Tibial nerve (tissue), 4 donors: ENCODE data around the gene PROCR.

Experiments
- CTCF ChIP-seq, 5 experiments: fragments of 200-600 bp in 3 of 5; fragments of 450-650 bp in 2 of 5; sonication (generic) in 3 of 5; IDR thresholded peaks; one replicate each; pipeline ENCODE4 v1.5.1; 2016 to 2019; ENCODE audit warnings: antibody characterized with exemption in 5 of 5, mild to moderate bottlenecking in 3 of 5, moderate library complexity in 2 of 5
- EP300 ChIP-seq, 2 donors: sonication (generic); formaldehyde crosslinking; IDR thresholded peaks; one replicate each; pipeline ENCODE4 v1.6.1; 2017; ENCODE audit warnings: antibody characterized with exemption in 2 of 2, mild to moderate bottlenecking in 1 of 2

- TF ChIP-seq EP300 (IDR thresholded peaks at IDR 0.05): no peak
- TF ChIP-seq CTCF (IDR thresholded peaks at IDR 0.05): no peak
These were observed 15.8 kb downstream of the PROCR start for GRCh38 chr20:35187584-35188190.
